IMR-90 (cell line): ENCODE results near the gene CXCL16. TPM values are rescaled to one million over a fixed set of nuclear protein-coding genes. Genes with fewer than 3 reads are reported as not detected.

Experiments used
- ATAC-seq: fragments of 200-7000 bp; cut with Tn5 transposase; 2 replicates; pipeline ENCODE4 v1.9.1; 2020; ENCODE audit warnings: low read depth, mild to moderate bottlenecking, moderate library complexity
- BruUV-seq: library from RNA; stranded (reverse); fragments of 400-500 nt; replicated peaks from 2 replicates; lab custom pipeline; 2021; lab: Mats Ljungman, UMichigan
- CTCF ChIA-PET: fragments of 300-600 bp; formaldehyde crosslinking; extraction: SDS; loops from one replicate; lab custom pipeline; 2021; ENCODE audit warnings: antibody characterized with exemption; lab: Yijun Ruan, JAX
- POLR2A ChIA-PET: fragments of 300-600 bp; sonication (Branson Sonifier 250); formaldehyde crosslinking; loops from one replicate; lab custom pipeline; 2022; ENCODE audit warnings: antibody characterized with exemption; ENCODE audit not compliant: unreplicated experiment; lab: Charles Lee
- DNase-seq: peaks from one replicate; pipeline ENCODE4 v3.0.0; 2013
- H2AFZ ChIP-seq: replicated peaks from 2 replicates; pipeline ENCODE3; 2013; ENCODE audit warnings: low read length, mild to moderate bottlenecking; ENCODE audit not compliant: poor library complexity
- H2AK5ac ChIP-seq: 2 replicates; pipeline ENCODE4 v1.6.1; 2013; ENCODE audit warnings: low read depth, low read length, inconsistent platforms
- H2AK9ac ChIP-seq: replicated peaks from 2 replicates; pipeline ENCODE3; 2013; ENCODE audit warnings: mild to moderate bottlenecking, low read depth, low read length, moderate library complexity; ENCODE audit not compliant: poor library complexity
- H2BK120ac ChIP-seq: 2 replicates; pipeline ENCODE4 v1.6.1; 2013; ENCODE audit warnings: low read depth, low read length, inconsistent platforms
- H2BK15ac ChIP-seq: 3 replicates; pipeline ENCODE4 v1.6.1; 2013; ENCODE audit warnings: low read depth, low read length, inconsistent platforms
- H2BK20ac ChIP-seq: 2 replicates; pipeline ENCODE4 v1.6.1; 2013; ENCODE audit warnings: low read depth, mild to moderate bottlenecking, inconsistent platforms, low read length, moderate library complexity
- H2BK5ac ChIP-seq: 2 replicates; pipeline ENCODE4 v1.6.1; 2013; ENCODE audit warnings: mild to moderate bottlenecking, low read depth, low read length, inconsistent platforms; ENCODE audit not compliant: poor library complexity, severe bottlenecking
- H3K14ac ChIP-seq: replicated peaks from 2 replicates; pipeline ENCODE4 v1.6.1; 2013; ENCODE audit warnings: low read depth, low read length, inconsistent platforms
- H3K18ac ChIP-seq: 2 replicates; pipeline ENCODE4 v1.6.1; 2013; ENCODE audit warnings: low read depth, low read length, control low read depth
- H3K23ac ChIP-seq: 2 replicates; pipeline ENCODE4 v1.6.1; 2013; ENCODE audit warnings: low read depth, low read length, inconsistent platforms
- H3K27ac ChIP-seq: 2 replicates; pipeline ENCODE4 v1.5.1; 2013; ENCODE audit warnings: mild to moderate bottlenecking, control low read depth, low read length; ENCODE audit not compliant: insufficient read depth
- H3K27me3 ChIP-seq: 2 replicates; pipeline ENCODE4 v1.6.1; 2013; ENCODE audit warnings: low read length; ENCODE audit not compliant: control insufficient read depth, insufficient read depth
- H3K36me3 ChIP-seq: 2 replicates; pipeline ENCODE4 v1.6.1; 2013; ENCODE audit warnings: low read length, mixed read lengths; ENCODE audit not compliant: control insufficient read depth, insufficient read depth
- H3K4ac ChIP-seq: 2 replicates; pipeline ENCODE4 v1.6.1; 2013; ENCODE audit warnings: low read depth, low read length, inconsistent platforms
- H3K4me1 ChIP-seq: 2 replicates; pipeline ENCODE4 v1.6.1; 2013; ENCODE audit warnings: low read length, mixed read lengths; ENCODE audit not compliant: control insufficient read depth, insufficient read depth
- H3K4me2 ChIP-seq: 2 replicates; pipeline ENCODE4 v1.6.1; 2013; ENCODE audit warnings: low read depth, mild to moderate bottlenecking, control low read depth, low read length, moderate library complexity
- H3K4me3 ChIP-seq: 2 replicates; pipeline ENCODE4 v1.5.1; 2013; ENCODE audit warnings: low read depth, mild to moderate bottlenecking, control low read depth, low read length, moderate library complexity; ENCODE audit not compliant: insufficient read depth
- H3K56ac ChIP-seq: 2 replicates; pipeline ENCODE4 v1.6.1; 2013; ENCODE audit warnings: low read length, inconsistent platforms; ENCODE audit not compliant: insufficient read depth; ENCODE audit errors: extremely low read depth
- H3K79me1 ChIP-seq, 2 experiments: 2 replicates each; pipeline ENCODE4 v1.6.1; 2013; ENCODE audit warnings: low read length in 2 of 2, inconsistent platforms in 1 of 2, low read depth in 1 of 2
- H3K9ac ChIP-seq: 2 replicates; pipeline ENCODE4 v1.6.1; 2013; ENCODE audit warnings: low read depth, low read length, control low read depth
- H3K9me1 ChIP-seq: 2 replicates; pipeline ENCODE4 v1.6.1; 2013; ENCODE audit warnings: low read length, inconsistent platforms; ENCODE audit not compliant: insufficient read depth
- H3K9me3 ChIP-seq: 2 replicates; pipeline ENCODE4 v1.6.1; 2013; ENCODE audit warnings: low read length; ENCODE audit not compliant: control insufficient read depth, insufficient read depth
- H4K20me1 ChIP-seq: 2 replicates; pipeline ENCODE4 v1.6.1; 2013; ENCODE audit warnings: low read length, inconsistent platforms; ENCODE audit not compliant: insufficient read depth
- H4K5ac ChIP-seq: 2 replicates; pipeline ENCODE4 v1.6.1; 2013; ENCODE audit warnings: mild to moderate bottlenecking, low read depth, low read length, control low read depth
- H4K8ac ChIP-seq, 2 experiments: 2 replicates each; pipeline ENCODE4 v1.6.1; 2013; ENCODE audit warnings: low read depth in 2 of 2, low read length in 2 of 2, control low read depth in 1 of 2, inconsistent platforms in 1 of 2
- H4K91ac ChIP-seq: 2 replicates; pipeline ENCODE4 v1.6.1; 2013; ENCODE audit warnings: low read depth, low read length, inconsistent platforms; ENCODE audit not compliant: insufficient read depth
- BHLHE40 ChIP-seq: fragments of 150-350 bp; IDR thresholded peaks from 2 replicates; pipeline ENCODE4 v1.6.1; 2016; ENCODE audit warnings: mild to moderate bottlenecking, low read depth, low read length
- CEBPB ChIP-seq: IDR thresholded peaks from 2 replicates; pipeline ENCODE4 v1.6.1; 2012; ENCODE audit warnings: low read depth, low read length, improper control_type of control experiment
- FOS ChIP-seq: fragments of 150-350 bp; IDR thresholded peaks from 2 replicates; pipeline ENCODE4 v1.6.1; 2016; ENCODE audit warnings: low read depth, low read length
- MAFK ChIP-seq: IDR thresholded peaks from 2 replicates; pipeline ENCODE4 v1.6.1; 2012; ENCODE audit warnings: low read depth, low read length, improper control_type of control experiment
- MAZ ChIP-seq: IDR thresholded peaks from 2 replicates; pipeline ENCODE4 v1.6.1; 2012; ENCODE audit warnings: low read depth, mild to moderate bottlenecking, low read length, improper control_type of control experiment, moderate library complexity, borderline replicate concordance
- MXI1 ChIP-seq: IDR thresholded peaks from 2 replicates; pipeline ENCODE4 v1.6.1; 2012; ENCODE audit warnings: low read depth, mild to moderate bottlenecking, low read length, moderate library complexity, borderline replicate concordance
- NFE2L2 ChIP-seq: fragments of 150-350 bp; IDR thresholded peaks from 2 replicates; pipeline ENCODE4 v1.6.1; 2016; ENCODE audit warnings: low read depth, mild to moderate bottlenecking, low read length
- POLR2A ChIP-seq: IDR thresholded peaks from 2 replicates; pipeline ENCODE4 v1.6.1; 2012; ENCODE audit warnings: mild to moderate bottlenecking, low read depth, low read length
- RAD21 ChIP-seq: IDR thresholded peaks from 2 replicates; pipeline ENCODE4 v1.6.1; 2012; ENCODE audit warnings: low read length, improper control_type of control experiment
- RCOR1 ChIP-seq: IDR thresholded peaks from 2 replicates; pipeline ENCODE4 v1.6.1; 2012; ENCODE audit warnings: mild to moderate bottlenecking, low read length, improper control_type of control experiment; ENCODE audit not compliant: insufficient replicate concordance
- WGBS, 2 experiments: methylation state at CpG; one replicate each; pipeline versions ENCODE4 v1.1.5 to v1.1.7; 2013; ENCODE audit warnings: missing lambda C conversion rate in 2 of 2; ENCODE audit not compliant: insufficient read length in 1 of 2; ENCODE audit errors: extremely low coverage in 2 of 2; 5-methylcytosine and 5-hydroxymethylcytosine counted together
- dilution Hi-C: fragments of 300-500 bp; cut with HindIII; formaldehyde crosslinking; loops from one replicate; pipeline ENCODE4 v1.14.3; 2018; ENCODE audit warnings: low sequenced_read_pairs; ENCODE audit not compliant: unreplicated experiment
- in situ Hi-C: fragments of 300-500 bp; cut with MboI; formaldehyde crosslinking; loops from 3 replicates; pipeline ENCODE4 v1.14.3; 2019; ENCODE audit warnings: low sequenced_read_pairs, inconsistent platforms, mixed read lengths
- intact Hi-C: fragments of 100-400 bp; cut with micrococcal nuclease; formaldehyde crosslinking; loops from 2 replicates; pipeline ENCODE4 v1.10.0; 2022
- polyA plus RNA-seq, 3 experiments: library from polyadenylated mRNA; depleted of rRNA; stranded (reverse); fragments of >200 nt; gene quantifications; 2 replicates each; pipeline ENCODE4 v1.2.3, GENCODE V29; 2012; ENCODE audit warnings: low replicate concordance in 1 of 3
- total RNA-seq: library from RNA; depleted of rRNA; stranded (reverse); fragments of >200 nt; gene quantifications from 2 replicates; pipeline ENCODE4 v1.2.3, GENCODE V29; 2012
- TF ChIP-seq, protein P1 (sequence below): fragments of 150-350 bp; IDR thresholded peaks from 2 replicates; pipeline ENCODE4 v1.6.1; 2017; ENCODE audit warnings: mild to moderate bottlenecking, antibody characterized with exemption, low read length, low read depth
- TF ChIP-seq, protein P2 (sequence below): conservative IDR thresholded peaks from 2 replicates; pipeline ENCODE4 v1.5.1; 2012; ENCODE audit warnings: mild to moderate bottlenecking, low read depth, low read length, improper control_type of control experiment

CXCL16 gene
- total and polyA plus RNA-seq, 2 of the 4 experiments (the other 2 are of a cell fraction), result 0.36 to 1.6 TPM

DNA sequence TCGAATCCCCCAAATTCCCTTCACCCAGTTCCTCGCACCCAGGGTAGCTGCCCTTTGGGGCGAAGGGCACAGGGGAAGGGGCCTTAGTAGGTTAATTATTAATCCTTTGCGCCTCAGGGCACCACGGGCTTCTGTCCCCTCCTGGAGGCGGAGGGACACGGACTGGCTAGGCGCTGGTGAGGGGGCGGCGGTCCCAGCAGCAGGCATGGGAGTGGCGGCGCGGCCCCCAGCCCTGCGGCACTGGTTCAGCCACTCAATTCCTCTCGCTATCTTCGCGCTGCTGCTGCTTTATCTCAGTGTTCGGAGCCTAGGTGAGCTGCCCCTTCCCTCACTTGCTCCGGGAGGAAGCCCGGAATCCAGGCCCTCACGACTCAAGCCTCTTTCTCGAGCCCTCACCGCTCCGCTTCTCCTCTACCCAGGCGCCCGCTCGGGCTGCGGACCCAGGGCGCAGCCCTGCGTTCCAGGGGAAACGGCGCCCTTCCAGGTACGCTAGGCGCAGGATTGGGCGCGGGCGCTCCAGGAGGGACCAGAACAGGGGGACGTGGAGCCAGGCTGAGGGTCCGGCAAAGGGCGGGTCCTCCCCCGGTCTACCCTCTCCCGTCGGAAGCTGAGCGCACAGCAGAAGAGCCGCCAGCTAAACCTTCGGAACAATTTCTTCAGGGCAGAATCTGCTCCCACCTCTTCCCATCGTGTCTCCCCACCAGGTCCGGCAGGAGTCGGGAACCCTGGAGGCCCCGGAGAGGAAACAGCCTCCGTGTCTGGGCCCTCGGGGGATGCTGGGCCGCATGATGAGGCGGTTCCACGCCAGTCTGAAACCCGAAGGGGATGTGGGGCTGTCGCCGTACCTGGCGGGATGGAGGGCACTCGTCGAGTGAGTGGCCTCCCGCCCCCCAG, 49.3 kb upstream of the CXCL16 start, which contains the start of gene GLTPD2 (continued):
- TF ChIP-seq CEBPB (no peak), NFE2L2 (no peak), MAZ (no peak)

DNA sequence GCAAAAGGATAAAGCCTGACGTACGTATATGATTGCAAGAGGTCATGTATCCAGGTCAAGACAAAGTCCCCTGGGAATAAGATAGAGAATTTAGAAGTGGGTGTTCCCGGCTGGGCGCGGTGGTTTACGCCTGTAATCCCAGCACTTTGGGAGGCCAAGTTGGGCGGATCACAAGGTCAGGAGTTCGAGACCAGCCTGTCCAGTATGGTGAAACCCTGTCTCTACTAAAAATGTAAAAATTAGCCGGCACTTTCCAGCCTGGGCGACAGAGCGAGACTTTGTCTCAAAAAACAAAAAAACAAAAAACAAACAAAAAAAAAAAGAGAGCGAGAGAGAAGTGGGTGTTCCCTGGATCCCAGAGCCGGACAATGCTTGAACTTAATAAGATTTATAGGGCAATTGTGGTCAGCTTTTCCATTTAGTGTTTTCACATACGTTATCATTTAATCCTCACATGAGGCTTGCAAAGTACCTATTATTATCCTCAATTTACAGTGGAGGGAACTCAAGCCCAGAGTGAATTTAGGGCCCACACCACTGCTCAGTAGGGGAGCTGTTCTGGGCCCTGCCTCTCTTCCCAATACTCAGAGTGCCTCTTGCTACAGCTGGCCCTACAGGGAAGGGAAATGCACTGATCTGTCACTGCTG, 48.6 kb upstream of the CXCL16 start:
- H3K4ac ChIP-seq, result no peak overlapping the region
- H3K56ac ChIP-seq, result no peak overlapping the region
- H2AFZ ChIP-seq, result no peak overlapping the region
- no peak overlapping the region for H4K5ac ChIP-seq
- H3K23ac ChIP-seq, result no peak overlapping the region
- DNase-seq (no peak), ATAC-seq (no peak)
- H2AK9ac ChIP-seq, result no peak overlapping the region
- dilution Hi-C loops (no loop called here), intact Hi-C loops (no loop called here), in situ Hi-C loops (loop anchor here (5.0 kb wide), 1 partner anchor 94 kb away; no protein-coding TSS in a partner anchor)
- H3K4me1 ChIP-seq, result peaks cover 5% of the 10 kb centered on the region; the same call in 1 of the 2 replicates
- 86% methylated on average over 5 of the region's 14 CpGs; no CpG with 5 or more reads in 1 of the 2 experiments for WGBS, 2 experiments
- BruUV-seq, result no TSS peak
- H4K8ac ChIP-seq, result no peak overlapping the region
- no peaks in the 10 kb centered on the region for H3K36me3 ChIP-seq
- H3K9me3 ChIP-seq, result no peaks in the 10 kb centered on the region
- H3K9ac ChIP-seq, result no peak overlapping the region
- peaks cover 0 to 5% of the 10 kb centered on the region in 2 experiments; a peak in 2 of 4 replicates for H3K79me1 ChIP-seq
- H2BK15ac ChIP-seq, result no peak overlapping the region
- no peak overlapping the region for H2BK120ac ChIP-seq
- H3K9me1 ChIP-seq, result peaks cover 4% of the 10 kb centered on the region
- H3K4me2 ChIP-seq, result no peak overlapping the region
- peaks cover 29% of the 10 kb centered on the region for H3K27me3 ChIP-seq
- H2BK20ac ChIP-seq, result no peak overlapping the region
- H4K20me1 ChIP-seq, result no peaks in the 10 kb centered on the region
- H2BK5ac ChIP-seq, result no peak overlapping the region
- no peak overlapping the region for H4K91ac ChIP-seq
- no peak overlapping the region for H3K4me3 ChIP-seq
- POLR2A ChIA-PET, result no interaction called here
- CTCF ChIA-PET, result interaction anchor here (0.6 to 1.1 kb wide), 2 partner anchors 11 to 115 kb away, joined by 4 to 5 read pairs; partner anchors contain the start of gene CHRNE
- no peak overlapping the region for H3K18ac ChIP-seq
- H3K14ac ChIP-seq, result no peak overlapping the region
- no peak overlapping the region for H3K27ac ChIP-seq
- H2AK5ac ChIP-seq, result no peak overlapping the region
- TF ChIP-seq POLR2A, result no peak
- TF ChIP-seq MAZ, result no peak
- TF ChIP-seq FOS, result no peak
- TF ChIP-seq, protein P1, sequence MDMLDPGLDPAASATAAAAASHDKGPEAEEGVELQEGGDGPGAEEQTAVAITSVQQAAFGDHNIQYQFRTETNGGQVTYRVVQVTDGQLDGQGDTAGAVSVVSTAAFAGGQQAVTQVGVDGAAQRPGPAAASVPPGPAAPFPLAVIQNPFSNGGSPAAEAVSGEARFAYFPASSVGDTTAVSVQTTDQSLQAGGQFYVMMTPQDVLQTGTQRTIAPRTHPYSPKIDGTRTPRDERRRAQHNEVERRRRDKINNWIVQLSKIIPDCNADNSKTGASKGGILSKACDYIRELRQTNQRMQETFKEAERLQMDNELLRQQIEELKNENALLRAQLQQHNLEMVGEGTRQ, result no peak
- TF ChIP-seq MXI1, result no peak
- TF ChIP-seq MAFK, result no peak
- no peak for TF ChIP-seq BHLHE40
- TF ChIP-seq, protein P2, sequence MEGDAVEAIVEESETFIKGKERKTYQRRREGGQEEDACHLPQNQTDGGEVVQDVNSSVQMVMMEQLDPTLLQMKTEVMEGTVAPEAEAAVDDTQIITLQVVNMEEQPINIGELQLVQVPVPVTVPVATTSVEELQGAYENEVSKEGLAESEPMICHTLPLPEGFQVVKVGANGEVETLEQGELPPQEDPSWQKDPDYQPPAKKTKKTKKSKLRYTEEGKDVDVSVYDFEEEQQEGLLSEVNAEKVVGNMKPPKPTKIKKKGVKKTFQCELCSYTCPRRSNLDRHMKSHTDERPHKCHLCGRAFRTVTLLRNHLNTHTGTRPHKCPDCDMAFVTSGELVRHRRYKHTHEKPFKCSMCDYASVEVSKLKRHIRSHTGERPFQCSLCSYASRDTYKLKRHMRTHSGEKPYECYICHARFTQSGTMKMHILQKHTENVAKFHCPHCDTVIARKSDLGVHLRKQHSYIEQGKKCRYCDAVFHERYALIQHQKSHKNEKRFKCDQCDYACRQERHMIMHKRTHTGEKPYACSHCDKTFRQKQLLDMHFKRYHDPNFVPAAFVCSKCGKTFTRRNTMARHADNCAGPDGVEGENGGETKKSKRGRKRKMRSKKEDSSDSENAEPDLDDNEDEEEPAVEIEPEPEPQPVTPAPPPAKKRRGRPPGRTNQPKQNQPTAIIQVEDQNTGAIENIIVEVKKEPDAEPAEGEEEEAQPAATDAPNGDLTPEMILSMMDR, result no peak
- TF ChIP-seq RCOR1, result no peak
- TF ChIP-seq RAD21, result no peak
